Ectodermal cell (in vitro differentiated cells): Measurements from ENCODE around the gene SLC8A1.

Experiments used
- H3K27ac ChIP-seq: 2 replicates; pipeline ENCODE4 v1.7.0; 2013; ENCODE audit warnings: mild to moderate bottlenecking, low read depth, low read length; ENCODE audit not compliant: insufficient read depth, poor library complexity, severe bottlenecking
- H3K27me3 ChIP-seq: 2 replicates; pipeline ENCODE4 v1.7.0; 2013; ENCODE audit warnings: mild to moderate bottlenecking, low read length; ENCODE audit not compliant: insufficient read depth, control insufficient read depth, poor library complexity, severe bottlenecking
- H3K36me3 ChIP-seq: one replicate; pipeline ENCODE4 v1.7.0; 2013; ENCODE audit warnings: low read length; ENCODE audit not compliant: control insufficient read depth, insufficient read depth
- H3K4me1 ChIP-seq: one replicate; pipeline ENCODE4 v1.7.0; 2013; ENCODE audit warnings: low read length; ENCODE audit not compliant: control insufficient read depth, insufficient read depth
- H3K4me3 ChIP-seq: 2 replicates; pipeline ENCODE4 v1.7.0; 2013; ENCODE audit warnings: low read depth, low read length, control low read depth; ENCODE audit not compliant: insufficient read depth
- H3K9me3 ChIP-seq: 2 replicates; pipeline ENCODE4 v1.7.0; 2013; ENCODE audit warnings: mild to moderate bottlenecking, low read length, moderate library complexity; ENCODE audit not compliant: control insufficient read depth
- WGBS, 2 experiments: methylation state at CpG; one replicate each; pipeline ENCODE4 v1.1.7; 2013; ENCODE audit warnings: missing lambda C conversion rate in 2 of 2; 5-methylcytosine and 5-hydroxymethylcytosine counted together

The SLC8A1 gene

GRCh38 chr2:40321822-40322221, 130.1 kb downstream of the SLC8A1 start:
- Histone ChIP-seq H3K27me3 (no peaks in the 10 kb centered on the region), H3K9me3 (no peaks in the 10 kb centered on the region), H3K4me1 (no peaks in the 10 kb centered on the region), H3K27ac (no peak overlapping the region), H3K36me3 (no peaks in the 10 kb centered on the region), H3K4me3 (no peak overlapping the region)
- WGBS, 2 experiments = 84 to 92% methylated on average over 2 of the region's 2 CpGs

GRCh38 chr2:40321016-40321623, 130.8 kb downstream of the SLC8A1 start:
- no peaks in the 10 kb centered on the region for H3K4me1 ChIP-seq
- 89 to 94% methylated on average over 5 to 6 of the region's 7 CpGs for WGBS, 2 experiments

GRCh38 chr2:40318921-40319320, 133.0 kb downstream of the SLC8A1 start:
- WGBS, 2 experiments = 65 to 66% methylated on average over 3 of the region's 3 CpGs
- no peaks in the 10 kb centered on the region for H3K27me3 ChIP-seq
- no peaks in the 10 kb centered on the region for H3K4me1 ChIP-seq
- H3K27ac ChIP-seq = no peak overlapping the region
- no peak overlapping the region for H3K4me3 ChIP-seq
- peaks cover 3% of the 10 kb centered on the region for H3K9me3 ChIP-seq
- H3K36me3 ChIP-seq = no peaks in the 10 kb centered on the region

More at GRCh38 chr2:40321016-40321623, 130.8 kb downstream of the SLC8A1 start:
- Histone ChIP-seq H3K4me3 (no peak overlapping the region), H3K27me3 (no peaks in the 10 kb centered on the region), H3K9me3 (no peaks in the 10 kb centered on the region), H3K36me3 (no peaks in the 10 kb centered on the region), H3K27ac (no peak overlapping the region)

GRCh38 chr2:40317761-40318160, 134.1 kb downstream of the SLC8A1 start:
- 83 to 89% methylated on average over 2 of the region's 2 CpGs for WGBS, 2 experiments
- no peaks in the 10 kb centered on the region for H3K4me1 ChIP-seq

GRCh38 chr2:40317046-40317445, 134.8 kb downstream of the SLC8A1 start:
- no peak overlapping the region for H3K4me3 ChIP-seq
- H3K27ac ChIP-seq = no peak overlapping the region
- 93 to 100% methylated on average over 2 of the region's 2 CpGs for whole genome bisulfite sequencing, 2 experiments
- no peaks in the 10 kb centered on the region for H3K36me3 ChIP-seq
- H3K27me3 ChIP-seq = no peaks in the 10 kb centered on the region
- H3K9me3 ChIP-seq = peaks cover 3% of the 10 kb centered on the region
- no peaks in the 10 kb centered on the region for H3K4me1 ChIP-seq

More at GRCh38 chr2:40317761-40318160, 134.1 kb downstream of the SLC8A1 start:
- Histone ChIP-seq H3K9me3 (peaks cover 3% of the 10 kb centered on the region), H3K4me3 (no peak overlapping the region), H3K27ac (no peak overlapping the region), H3K27me3 (no peaks in the 10 kb centered on the region), H3K36me3 (no peaks in the 10 kb centered on the region)

GRCh38 chr2:40316620-40317019, 135.3 kb downstream of the SLC8A1 start:
- no peak overlapping the region for H3K4me3 ChIP-seq
- H3K27ac ChIP-seq = no peak overlapping the region
- H3K36me3 ChIP-seq = no peaks in the 10 kb centered on the region
- WGBS, 2 experiments = 77 to 94% methylated on average over 1 of the region's 1 CpG
- H3K4me1 ChIP-seq = no peaks in the 10 kb centered on the region
- H3K27me3 ChIP-seq = no peaks in the 10 kb centered on the region
- H3K9me3 ChIP-seq = peaks cover 3% of the 10 kb centered on the region

GRCh38 chr2:40315683-40316082, 136.2 kb downstream of the SLC8A1 start:
- Histone ChIP-seq H3K9me3 (peaks cover 3% of the 10 kb centered on the region), H3K36me3 (no peaks in the 10 kb centered on the region), H3K27ac (no peak overlapping the region), H3K27me3 (no peaks in the 10 kb centered on the region), H3K4me1 (no peaks in the 10 kb centered on the region), H3K4me3 (no peak overlapping the region)
- WGBS, 2 experiments = 88 to 94% methylated on average over 2 of the region's 2 CpGs

GRCh38 chr2:40311026-40311425, 140.9 kb downstream of the SLC8A1 start:
- no peak overlapping the region for H3K27ac ChIP-seq
- no peaks in the 10 kb centered on the region for H3K4me1 ChIP-seq
- H3K36me3 ChIP-seq = no peaks in the 10 kb centered on the region
- WGBS, 2 experiments = 43% methylated on average over 2 of the region's 2 CpGs; no CpG with 5 or more reads in 1 of the 2 experiments
- H3K4me3 ChIP-seq = no peak overlapping the region
- peaks cover 3% of the 10 kb centered on the region for H3K9me3 ChIP-seq
- no peaks in the 10 kb centered on the region for H3K27me3 ChIP-seq

- no peaks in the 10 kb centered on the region for H3K27me3 ChIP-seq
- no peaks in the 10 kb centered on the region for H3K4me1 ChIP-seq
- 95 to 100% methylated on average over 1 of the region's 1 CpG for WGBS, 2 experiments
- no peak overlapping the region for H3K27ac ChIP-seq
- H3K4me3 ChIP-seq = no peak overlapping the region
- H3K9me3 ChIP-seq = peaks cover 3% of the 10 kb centered on the region
- H3K36me3 ChIP-seq = no peaks in the 10 kb centered on the region
These were observed 141.6 kb downstream of the SLC8A1 start for GRCh38 chr2:40310303-40310702.

GRCh38 chr2:40304340-40304739, 147.6 kb downstream of the SLC8A1 start:
- H3K4me1 ChIP-seq = no peaks in the 10 kb centered on the region
- H3K27me3 ChIP-seq = no peaks in the 10 kb centered on the region
- H3K36me3 ChIP-seq = no peaks in the 10 kb centered on the region
- no peak overlapping the region for H3K27ac ChIP-seq
- no peaks in the 10 kb centered on the region for H3K9me3 ChIP-seq
- 74 to 79% methylated on average over 8 of the region's 8 CpGs for WGBS, 2 experiments
- no peak overlapping the region for H3K4me3 ChIP-seq
